Lung (tissue), 12 donors: ENCODE results near the gene S100A10. TPM values are rescaled to one million over a fixed set of nuclear protein-coding genes. Genes with fewer than 3 reads are reported as not detected.
A peak's percentile ranks its signal among the peaks of the same experiment; 100 is the strongest.

Experiments
- ATAC-seq: fragments of 200-7000 bp; cut with Tn5 transposase; one replicate; pipeline ENCODE4 v1.9.1; 2020; ENCODE audit warnings: moderate number of reproducible peaks; ENCODE audit not compliant: insufficient read depth, low FRiP score
- DNase-seq, 3 donors: peaks; one replicate each; pipeline ENCODE4 v3.0.0-alpha.2; 2013 to 2017
- H3K27ac ChIP-seq, 2 donors: one replicate each; pipeline ENCODE4 v1.5.1; 2013; ENCODE audit warnings: mild to moderate bottlenecking in 2 of 2, moderate library complexity in 2 of 2, control low read depth in 1 of 2, inconsistent platforms in 1 of 2, low read depth in 1 of 2, low read length in 1 of 2
- H3K27me3 ChIP-seq, 3 donors: one replicate each; pipeline ENCODE4 v1.5.1; 2013; ENCODE audit warnings: low read length in 2 of 3; ENCODE audit not compliant: control insufficient read depth in 3 of 3, insufficient read depth in 3 of 3
- H3K36me3 ChIP-seq, 4 donors: one replicate each; pipeline ENCODE4 v1.5.1; 2013; ENCODE audit warnings: low read length in 4 of 4, mild to moderate bottlenecking in 1 of 4, moderate library complexity in 1 of 4; ENCODE audit not compliant: control insufficient read depth in 4 of 4, insufficient read depth in 4 of 4
- H3K4me1 ChIP-seq, 5 donors: one replicate each; pipeline ENCODE4 v1.5.1; 2013; ENCODE audit warnings: low read length in 5 of 5, mild to moderate bottlenecking in 2 of 5, moderate library complexity in 1 of 5; ENCODE audit not compliant: control insufficient read depth in 5 of 5, insufficient read depth in 5 of 5
- H3K4me3 ChIP-seq: one replicate; pipeline ENCODE4 v1.5.1; 2013; ENCODE audit warnings: mild to moderate bottlenecking, control low read depth, moderate library complexity
- H3K9ac ChIP-seq, 2 donors: one replicate each; pipeline ENCODE4 v1.5.1; 2013; ENCODE audit warnings: low read length in 2 of 2, control low read depth in 1 of 2; ENCODE audit not compliant: insufficient read depth in 1 of 2
- H3K9me3 ChIP-seq, 4 donors: one replicate each; pipeline ENCODE4 v1.5.1; 2013; ENCODE audit warnings: low read length in 3 of 4, mild to moderate bottlenecking in 1 of 4, moderate library complexity in 1 of 4; ENCODE audit not compliant: control insufficient read depth in 4 of 4, insufficient read depth in 3 of 4
- WGBS, 2 donors: extraction: QIAGEN DNeasy Blood & Tissue Kit; methylation state at CpG; one replicate each; pipeline ENCODE4 v1.1.7; 2013; 5-methylcytosine and 5-hydroxymethylcytosine counted together
- polyA plus RNA-seq, 2 donors: library from polyadenylated mRNA; stranded (reverse); fragments of 200-250 nt; gene quantifications; one replicate each; pipeline ENCODE4 v1.2.1, GENCODE V29; 2013
- total RNA-seq, 2 donors: library from RNA; depleted of rRNA in 1 of 2; stranded (reverse); fragments of >200 nt in 1 of 2; gene quantifications; one replicate each; pipeline ENCODE4 v1.2.1, GENCODE V29; 2014 to 2021
- TF ChIP-seq, protein P1 (sequence below): IDR thresholded peaks from 2 replicates; pipeline ENCODE4 v1.5.1; 2012; ENCODE audit warnings: mild to moderate bottlenecking; ENCODE audit errors: control extremely low read depth, extremely low read depth
- donor health status: control.
- donor health status: control.
- donor health status: Bipolar disorder and iron deficiency.
- donor health status: healthy.
- donor health status: DM: yes; HTN: yes; CAD: no.

S100A10 gene
- total and polyA plus RNA-seq, 4 donors, result 205 to 1,003 (median 674) TPM

DNA sequence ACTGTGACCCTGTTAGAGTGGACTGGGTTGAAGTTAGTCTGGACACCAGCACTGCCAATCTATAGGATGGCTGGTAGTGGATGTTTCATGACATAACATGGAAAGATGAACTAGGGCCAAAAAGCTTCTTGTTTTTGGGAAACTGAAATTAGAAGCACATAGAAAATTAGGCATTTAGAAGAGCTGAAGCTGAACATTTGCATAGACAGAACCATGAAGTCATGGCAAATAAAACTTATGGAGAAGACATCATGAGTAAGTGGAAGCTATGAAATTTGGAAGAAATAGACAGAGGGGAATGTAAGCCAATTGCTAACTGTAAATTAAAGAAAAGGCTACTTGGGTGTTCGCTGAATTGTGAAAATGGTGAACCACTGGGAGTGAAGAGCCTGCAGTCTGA lies 45.8 kb upstream of the S100A10 start:
- Histone ChIP-seq H3K4me3 (no peak overlapping the region), H3K27ac (no peak overlapping the region), H3K4me1 (peaks cover 0 to 17% (median 6%) of the 10 kb centered on the region in 5 donors), H3K27me3 (peaks cover 0 to 13% (median 3%) of the 10 kb centered on the region in 3 donors), H3K9ac (no peak overlapping the region), H3K9me3 (no peaks in the 10 kb centered on the region), H3K36me3 (no peaks in the 10 kb centered on the region)
- 94 to 96% methylated on average over 1 of the region's 1 CpG for WGBS, 2 donors
- ATAC-seq (no peak), DNase-seq (no peak)
- TF ChIP-seq, protein P1, sequence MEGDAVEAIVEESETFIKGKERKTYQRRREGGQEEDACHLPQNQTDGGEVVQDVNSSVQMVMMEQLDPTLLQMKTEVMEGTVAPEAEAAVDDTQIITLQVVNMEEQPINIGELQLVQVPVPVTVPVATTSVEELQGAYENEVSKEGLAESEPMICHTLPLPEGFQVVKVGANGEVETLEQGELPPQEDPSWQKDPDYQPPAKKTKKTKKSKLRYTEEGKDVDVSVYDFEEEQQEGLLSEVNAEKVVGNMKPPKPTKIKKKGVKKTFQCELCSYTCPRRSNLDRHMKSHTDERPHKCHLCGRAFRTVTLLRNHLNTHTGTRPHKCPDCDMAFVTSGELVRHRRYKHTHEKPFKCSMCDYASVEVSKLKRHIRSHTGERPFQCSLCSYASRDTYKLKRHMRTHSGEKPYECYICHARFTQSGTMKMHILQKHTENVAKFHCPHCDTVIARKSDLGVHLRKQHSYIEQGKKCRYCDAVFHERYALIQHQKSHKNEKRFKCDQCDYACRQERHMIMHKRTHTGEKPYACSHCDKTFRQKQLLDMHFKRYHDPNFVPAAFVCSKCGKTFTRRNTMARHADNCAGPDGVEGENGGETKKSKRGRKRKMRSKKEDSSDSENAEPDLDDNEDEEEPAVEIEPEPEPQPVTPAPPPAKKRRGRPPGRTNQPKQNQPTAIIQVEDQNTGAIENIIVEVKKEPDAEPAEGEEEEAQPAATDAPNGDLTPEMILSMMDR, result no peak

DNA sequence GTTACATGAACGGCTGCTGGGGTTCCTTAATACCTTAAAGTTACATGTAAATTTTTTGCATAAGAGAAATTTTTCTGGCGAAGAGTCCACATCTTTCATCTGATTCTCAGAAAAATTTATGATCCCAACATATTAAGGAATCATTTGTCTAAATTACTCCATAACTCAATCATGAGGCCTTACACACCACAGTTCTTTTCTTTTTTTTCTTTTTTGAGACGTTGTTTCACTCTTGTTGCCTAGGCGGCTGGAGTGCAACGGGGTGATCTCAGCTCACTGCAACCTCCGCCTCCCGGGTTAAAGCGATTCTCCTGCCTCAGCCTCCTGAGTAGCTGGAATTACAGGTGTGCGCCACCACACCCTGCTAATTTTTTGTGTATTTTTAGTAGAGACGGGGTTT lies 45.2 kb upstream of the S100A10 start:
- H3K4me3 ChIP-seq, result no peak overlapping the region
- WGBS, 2 donors, result 76 to 84% methylated on average over 10 of the region's 10 CpGs
- no peak overlapping the region for H3K9ac ChIP-seq
- DNase-seq (no peak), ATAC-seq (no peak)
- H3K9me3 ChIP-seq, result no peaks in the 10 kb centered on the region
- TF ChIP-seq, protein P1, result no peak
- H3K27ac ChIP-seq, result peak overlapping the region in 1 of 2 donors; percentile 82
- H3K27me3 ChIP-seq, result peaks cover 0 to 13% (median 3%) of the 10 kb centered on the region in 3 donors
- peaks cover 0 to 17% (median 6%) of the 10 kb centered on the region in 5 donors for H3K4me1 ChIP-seq
- peaks cover 0 to 2% (median 0%) of the 10 kb centered on the region in 4 donors for H3K36me3 ChIP-seq

- Histone ChIP-seq H3K27me3 (peaks cover 0 to 13% (median under 1%) of the 10 kb centered on the region in 3 donors), H3K4me3 (peak within 1 kb of the TSS; percentile 66), H3K4me1 (peaks cover 0 to 17% (median 9%) of the 10 kb centered on the region in 5 donors), H3K9ac (peak within 1 kb of the TSS; percentile 70 to 92), H3K9me3 (no peaks in the 10 kb centered on the region), H3K36me3 (peaks cover 11 to 25% (median 16%) of the 10 kb centered on the region in 4 donors), H3K27ac (peak within 1 kb of the TSS; percentile 79 to 97)
- TF ChIP-seq, protein P1, result no peak
- peak; percentile 93 for ATAC-seq
- WGBS, 2 donors, result 0% methylated on average over 53 of the region's 53 CpGs
- DNase-seq, result peak; percentile 86 to 91 (median 87)
Observed at GRCh38 chr1:152036267-152037216, 42.9 kb upstream of the S100A10 start, which contains the start of gene S100A11. Gene S100A11, minus strand, starts transcription at chr1:152037004. Its CDS starts 89 bp downstream, at chr1:152036915.
